Smooth muscle cell (in vitro differentiated cells): ENCODE results near the gene MAML3. TPM values are rescaled to one million over a fixed set of nuclear protein-coding genes. Genes with fewer than 3 reads are reported as not detected.

Experiments
- DNase-seq: peaks from one replicate; lab custom pipeline; 2025; ENCODE audit not compliant: unreplicated experiment; lab: John Stamatoyannopoulos, UW
- H2AFZ ChIP-seq: fragments of 200-600 bp; sonication (generic); 2 replicates; pipeline ENCODE4 v1.6.0; 2016; ENCODE audit warnings: antibody characterized with exemption, low read depth, mild to moderate bottlenecking
- H3F3A ChIP-seq: fragments of 200-600 bp; sonication (generic); 2 replicates; pipeline ENCODE4 v1.6.0; 2017; ENCODE audit warnings: antibody characterized with exemption, low read depth
- H3K27ac ChIP-seq: fragments of 200-600 bp; sonication (generic); 2 replicates; pipeline ENCODE4 v1.5.1; 2016; ENCODE audit warnings: low read depth, mild to moderate bottlenecking
- H3K27me3 ChIP-seq: fragments of 200-600 bp; sonication (generic); 2 replicates; pipeline ENCODE4 v1.6.1; 2016; ENCODE audit warnings: low read depth, mild to moderate bottlenecking
- H3K36me3 ChIP-seq: fragments of 200-600 bp; sonication (generic); 2 replicates; pipeline ENCODE4 v1.5.1; 2016; ENCODE audit warnings: low read depth
- H3K4me1 ChIP-seq: fragments of 200-600 bp; sonication (generic); 2 replicates; pipeline ENCODE4 v1.5.1; 2016; ENCODE audit warnings: low read depth
- H3K4me2 ChIP-seq: fragments of 200-600 bp; sonication (generic); 2 replicates; pipeline ENCODE4 v1.6.0; 2016; ENCODE audit warnings: mild to moderate bottlenecking
- H3K4me3 ChIP-seq: fragments of 200-600 bp; sonication (generic); 2 replicates; pipeline ENCODE4 v1.5.1; 2016; ENCODE audit warnings: mild to moderate bottlenecking
- H3K79me2 ChIP-seq: fragments of 200-600 bp; sonication (generic); 2 replicates; pipeline ENCODE4 v1.6.0; 2016; ENCODE audit warnings: low read depth, mild to moderate bottlenecking
- H3K9ac ChIP-seq: fragments of 200-600 bp; sonication (generic); 2 replicates; pipeline ENCODE4 v1.6.0; 2016; ENCODE audit warnings: low read depth
- H3K9me3 ChIP-seq: fragments of 200-600 bp; sonication (generic); replicated peaks from 2 replicates; pipeline ENCODE4 v1.5.1; 2016; ENCODE audit warnings: low read depth
- H4K20me1 ChIP-seq: fragments of 200-600 bp; sonication (generic); 2 replicates; pipeline ENCODE4 v1.6.0; 2016; ENCODE audit warnings: low read depth
- CTCF ChIP-seq: fragments of 200-600 bp; sonication (generic); IDR thresholded peaks from 2 replicates; pipeline ENCODE4 v1.5.1; 2017; ENCODE audit warnings: borderline replicate concordance, mild to moderate bottlenecking, antibody characterized with exemption; ENCODE audit not compliant: insufficient read depth, poor library complexity, severe bottlenecking
- WGBS: methylation state at CpG from one replicate; pipeline ENCODE4 v1.1.7; 2016; ENCODE audit warnings: low lambda C conversion rate; 5-methylcytosine and 5-hydroxymethylcytosine counted together
- polyA plus RNA-seq: library from polyadenylated mRNA; unstranded; fragments of >200 nt; fragmentation: Nextera tagmentation; extraction: Ambion mirVana; gene quantifications from 2 replicates; pipeline ENCODE4 v1.2.1, GENCODE V29; 2016
- total RNA-seq: library from RNA; depleted of rRNA; stranded (reverse); fragments of >200 nt; gene quantifications from 2 replicates; pipeline ENCODE4 v1.2.3, GENCODE V29; 2014

The MAML3 gene
- total and polyA plus RNA-seq, 2 experiments from 2014 or later, result 4.9 to 12.6 TPM

- Histone ChIP-seq H3K4me1 (peaks cover 23% of the 10 kb centered on the region), H3K9ac (no peak overlapping the region), H3K36me3 (no peaks in the 10 kb centered on the region), H3K9me3 (no peaks in the 10 kb centered on the region), H3K79me2 (peaks cover 3% of the 10 kb centered on the region), H2AFZ (no peak overlapping the region), H3K4me3 (no peak overlapping the region), H3K27me3 (no peaks in the 10 kb centered on the region), H3K27ac (no peak overlapping the region), H3K4me2 (no peak overlapping the region), H4K20me1 (peaks cover 8% of the 10 kb centered on the region), H3F3A (peaks cover 7% of the 10 kb centered on the region)
- no peak for DNase-seq
- no peak for TF ChIP-seq CTCF
- 100% methylated on average over 1 of the region's 1 CpG for WGBS
These were observed 385.6 kb downstream of the MAML3 start for GRCh38 chr4:139768366-139768765.

- TF ChIP-seq CTCF, result no peak
- Histone ChIP-seq H4K20me1 (peaks cover 12% of the 10 kb centered on the region), H3K4me1 (peaks cover 31% of the 10 kb centered on the region), H3K9ac (no peak overlapping the region), H3K27me3 (no peaks in the 10 kb centered on the region), H3F3A (peaks cover 8% of the 10 kb centered on the region), H2AFZ (no peak overlapping the region), H3K4me3 (no peak overlapping the region), H3K4me2 (no peak overlapping the region), H3K36me3 (no peaks in the 10 kb centered on the region), H3K79me2 (peaks cover 3% of the 10 kb centered on the region), H3K27ac (no peak overlapping the region), H3K9me3 (no peaks in the 10 kb centered on the region)
- no peak for DNase-seq
These were observed 386.4 kb downstream of the MAML3 start for GRCh38 chr4:139767585-139767984.

- no peak overlapping the region for H3K27ac ChIP-seq
These were observed 386.8 kb downstream of the MAML3 start for GRCh38 chr4:139767168-139767567.

More at GRCh38 chr4:139767168-139767567, 386.8 kb downstream of the MAML3 start:
- no peak overlapping the region for H2AFZ ChIP-seq
- H4K20me1 ChIP-seq, result peaks cover 13% of the 10 kb centered on the region
- no peaks in the 10 kb centered on the region for H3K36me3 ChIP-seq
- H3K4me1 ChIP-seq, result peaks cover 35% of the 10 kb centered on the region
- 79% methylated on average over 6 of the region's 6 CpGs for WGBS
- no peak overlapping the region for H3K9ac ChIP-seq
- no peak for DNase-seq
- no peak overlapping the region for H3K4me2 ChIP-seq
- H3K9me3 ChIP-seq, result no peaks in the 10 kb centered on the region
- H3K27me3 ChIP-seq, result no peaks in the 10 kb centered on the region
- no peak overlapping the region for H3K4me3 ChIP-seq
- no peak for TF ChIP-seq CTCF
- peaks cover 8% of the 10 kb centered on the region for H3F3A ChIP-seq
- peaks cover 3% of the 10 kb centered on the region for H3K79me2 ChIP-seq
